Common myeloid progenitor, CD34-positive (primary cell): ENCODE results near the gene SESTD1.

Source experiments
- CTCF ChIA-PET: fragments of 350-600 bp; sonication (Branson Sonifier 250); formaldehyde crosslinking; loops from one replicate; lab custom pipeline; 2021; ENCODE audit warnings: antibody characterized with exemption; lab: Charles Lee
- POLR2A ChIA-PET: fragments of 350-600 bp; sonication (Branson Sonifier 250); formaldehyde crosslinking; loops from one replicate; lab custom pipeline; 2021; ENCODE audit warnings: antibody characterized with exemption; lab: Charles Lee
- DNase-seq, 3 donors: peaks; one replicate each; pipeline versions ENCODE4 v3.0.0 to v3.0.0-alpha.2; 2013
- H3K27ac ChIP-seq, 2 experiments: 1 replicate in 1 of 2; 2 replicates in 1 of 2; pipeline ENCODE4 v1.7.0; 2013; ENCODE audit warnings: inconsistent platforms in 2 of 2, low read length in 2 of 2, mild to moderate bottlenecking in 2 of 2, low read depth in 1 of 2, moderate library complexity in 1 of 2; ENCODE audit not compliant: severe bottlenecking in 2 of 2, insufficient read depth in 1 of 2, poor library complexity in 1 of 2
- H3K27me3 ChIP-seq, 5 experiments: replicated peaks in 2 of 5; 1 replicate in 3 of 5; 2 replicates in 2 of 5; pipeline versions ENCODE4 v1.6.1 to v1.7.0; 2013; ENCODE audit warnings: low read length in 4 of 5, mild to moderate bottlenecking in 2 of 5, moderate library complexity in 2 of 5, inconsistent platforms in 1 of 5; ENCODE audit not compliant: insufficient read depth in 5 of 5, control insufficient read depth in 4 of 5
- H3K36me3 ChIP-seq, 4 experiments: 1 replicate in 2 of 4; 2 replicates in 2 of 4; pipeline versions ENCODE4 v1.6.1 to v1.7.0; 2013; ENCODE audit warnings: low read length in 3 of 4, control low read depth in 1 of 4, mild to moderate bottlenecking in 1 of 4; ENCODE audit not compliant: control insufficient read depth in 4 of 4, insufficient read depth in 4 of 4
- H3K4me1 ChIP-seq, 4 experiments: 1 replicate in 3 of 4; 2 replicates in 1 of 4; pipeline versions ENCODE4 v1.6.1 to v1.7.1; 2013; ENCODE audit warnings: low read length in 3 of 4, mild to moderate bottlenecking in 3 of 4, control low read depth in 1 of 4, inconsistent platforms in 1 of 4, moderate library complexity in 1 of 4; ENCODE audit not compliant: control insufficient read depth in 4 of 4, insufficient read depth in 4 of 4; ENCODE audit errors: control extremely low read depth in 1 of 4
- H3K4me3 ChIP-seq, 7 experiments: 1 replicate in 4 of 7; 2 replicates in 3 of 7; pipeline versions ENCODE4 v1.5.1 to v1.7.0; 2013; ENCODE audit warnings: mild to moderate bottlenecking in 7 of 7, low read length in 6 of 7, moderate library complexity in 6 of 7, inconsistent platforms in 2 of 7, low read depth in 2 of 7, control low read depth in 1 of 7; ENCODE audit not compliant: insufficient read depth in 4 of 7, control insufficient read depth in 1 of 7; ENCODE audit errors: extremely low read depth in 1 of 7
- H3K9me3 ChIP-seq, 5 experiments: 1 replicate in 4 of 5; 2 replicates in 1 of 5; pipeline versions ENCODE4 v1.6.1 to v1.7.1; 2013; ENCODE audit warnings: low read length in 4 of 5, mild to moderate bottlenecking in 2 of 5, inconsistent platforms in 1 of 5, low read depth in 1 of 5, moderate library complexity in 1 of 5; ENCODE audit not compliant: control insufficient read depth in 4 of 5, insufficient read depth in 2 of 5; ENCODE audit errors: control extremely low read depth in 1 of 5
- WGBS: methylation state at CpG from one replicate; pipeline ENCODE4 v1.1.5; 2013; ENCODE audit not compliant: insufficient coverage; 5-methylcytosine and 5-hydroxymethylcytosine counted together

SESTD1 gene

DNA sequence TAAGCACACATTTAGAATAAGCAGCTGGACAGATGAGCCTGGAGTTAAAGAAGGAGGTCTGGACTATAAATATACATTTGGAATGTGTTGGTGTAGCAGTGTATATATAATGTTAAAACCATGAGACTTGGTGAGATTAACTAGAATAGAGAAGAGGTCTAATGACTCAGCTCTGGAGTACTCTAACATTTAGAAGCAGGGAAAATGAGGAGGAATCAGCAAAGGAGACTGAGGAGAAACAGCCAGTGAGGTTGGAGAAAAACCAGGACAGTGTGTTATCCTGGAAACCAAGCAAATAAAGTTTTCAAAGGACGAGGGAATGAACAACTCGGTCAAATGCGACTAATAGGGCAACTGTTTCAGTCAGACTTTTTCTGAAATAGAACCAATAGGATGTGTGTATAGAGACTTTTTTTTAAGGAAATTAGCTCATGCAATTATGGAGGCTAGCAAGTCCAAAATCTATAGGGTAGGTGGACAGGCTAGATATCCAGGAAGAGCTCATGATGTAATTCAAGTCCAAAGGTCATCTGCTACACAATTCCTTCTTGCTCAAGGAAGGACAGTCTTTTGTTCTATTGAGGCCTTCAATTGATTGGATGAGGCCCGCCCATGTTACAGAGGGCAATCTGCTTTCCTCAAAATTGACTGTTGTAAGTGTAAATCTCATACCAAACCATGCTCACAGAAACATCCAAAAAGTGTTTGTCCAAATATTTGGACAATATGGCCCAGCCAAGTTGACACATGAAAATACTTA is 10.8 kb upstream of the SESTD1 start:
- CTCF ChIA-PET, result interaction anchor here (1.5 kb wide), 1 partner anchor 22 kb away, joined by 5 read pairs; no protein-coding TSS in a partner anchor
- Histone ChIP-seq H3K27ac (no peak overlapping the region), H3K4me3 (no peak overlapping the region), H3K36me3 (no peaks in the 10 kb centered on the region), H3K27me3 (no peaks in the 10 kb centered on the region), H3K9me3 (no peaks in the 10 kb centered on the region), H3K4me1 (peaks cover 0 to 6% (median 3%) of the 10 kb centered on the region in 4 experiments)
- 100% methylated on average over 3 of the region's 4 CpGs for WGBS
- no peak for DNase-seq
- POLR2A ChIA-PET, result no interaction called here

DNA sequence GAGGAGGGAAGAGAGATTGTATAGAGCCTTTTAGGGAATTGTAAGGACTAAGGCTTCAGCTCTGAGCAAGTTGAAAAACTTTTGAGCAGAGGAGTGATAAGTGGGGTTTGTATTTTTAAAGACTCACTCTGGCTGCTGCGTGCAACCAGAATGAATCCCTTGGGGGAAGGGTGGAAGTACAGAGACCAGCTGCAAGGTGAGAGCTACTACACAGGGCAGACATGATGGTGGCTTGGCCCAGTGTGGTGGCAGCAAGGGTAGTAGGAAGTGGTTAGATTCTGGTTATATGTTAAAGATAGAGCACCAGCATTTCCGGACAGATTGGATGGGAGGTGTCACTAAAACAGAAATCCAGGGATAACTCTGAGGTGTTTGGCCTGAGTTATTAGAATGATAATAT is 10.1 kb upstream of the SESTD1 start:
- Histone ChIP-seq H3K27ac (no peak overlapping the region), H3K9me3 (no peaks in the 10 kb centered on the region), H3K27me3 (no peaks in the 10 kb centered on the region), H3K4me3 (no peak overlapping the region), H3K4me1 (peaks cover 0 to 6% (median 3%) of the 10 kb centered on the region in 4 experiments), H3K36me3 (no peaks in the 10 kb centered on the region)
- peak in 2 of 3 donors; percentile 57 to 63 for DNase-seq
- 55% methylated on average over 2 of the region's 2 CpGs for WGBS
- POLR2A ChIA-PET, result no interaction called here
- CTCF ChIA-PET, result interaction anchor here (1.5 kb wide), 1 partner anchor 21 kb away, joined by 5 read pairs; no protein-coding TSS in a partner anchor

DNA sequence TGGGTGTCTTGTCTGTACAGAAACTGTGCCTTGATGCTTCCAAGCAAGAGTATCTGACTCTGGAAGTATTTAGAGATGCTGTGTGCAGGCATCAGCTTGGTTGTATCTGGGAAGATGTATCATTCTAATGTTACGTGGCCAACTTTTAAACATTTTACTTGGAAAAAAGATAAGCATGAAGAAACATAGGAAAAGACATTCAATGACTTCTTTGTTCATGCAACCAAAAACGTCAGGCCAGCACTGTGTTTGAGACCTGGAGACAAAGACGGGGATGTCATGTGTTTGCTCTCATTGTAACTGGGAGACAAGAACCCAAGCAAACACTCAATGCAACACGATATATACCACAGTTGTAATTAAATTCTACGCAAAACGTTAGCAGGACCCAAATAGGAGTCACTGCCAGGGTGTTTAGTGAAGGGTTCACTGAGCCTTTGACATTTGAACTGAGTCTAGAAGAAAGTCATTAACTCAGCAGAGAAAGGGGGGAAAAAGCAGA is 8.9 kb upstream of the SESTD1 start:
- ChIA-PET CTCF (interaction anchor here (0.6 kb wide), 1 partner anchor 45 kb away, joined by 3 read pairs; no protein-coding TSS in a partner anchor), POLR2A (no interaction called here)
- DNase-seq, result no peak
- no peaks in the 10 kb centered on the region for H3K27me3 ChIP-seq
- no peaks in the 10 kb centered on the region for H3K9me3 ChIP-seq
- H3K36me3 ChIP-seq, result no peaks in the 10 kb centered on the region
- WGBS, result 97% methylated on average over 5 of the region's 6 CpGs
- peaks cover 0 to 11% (median 4%) of the 10 kb centered on the region in 4 experiments for H3K4me1 ChIP-seq
- H3K27ac ChIP-seq, result no peak overlapping the region
- H3K4me3 ChIP-seq, result no peak overlapping the region

DNA sequence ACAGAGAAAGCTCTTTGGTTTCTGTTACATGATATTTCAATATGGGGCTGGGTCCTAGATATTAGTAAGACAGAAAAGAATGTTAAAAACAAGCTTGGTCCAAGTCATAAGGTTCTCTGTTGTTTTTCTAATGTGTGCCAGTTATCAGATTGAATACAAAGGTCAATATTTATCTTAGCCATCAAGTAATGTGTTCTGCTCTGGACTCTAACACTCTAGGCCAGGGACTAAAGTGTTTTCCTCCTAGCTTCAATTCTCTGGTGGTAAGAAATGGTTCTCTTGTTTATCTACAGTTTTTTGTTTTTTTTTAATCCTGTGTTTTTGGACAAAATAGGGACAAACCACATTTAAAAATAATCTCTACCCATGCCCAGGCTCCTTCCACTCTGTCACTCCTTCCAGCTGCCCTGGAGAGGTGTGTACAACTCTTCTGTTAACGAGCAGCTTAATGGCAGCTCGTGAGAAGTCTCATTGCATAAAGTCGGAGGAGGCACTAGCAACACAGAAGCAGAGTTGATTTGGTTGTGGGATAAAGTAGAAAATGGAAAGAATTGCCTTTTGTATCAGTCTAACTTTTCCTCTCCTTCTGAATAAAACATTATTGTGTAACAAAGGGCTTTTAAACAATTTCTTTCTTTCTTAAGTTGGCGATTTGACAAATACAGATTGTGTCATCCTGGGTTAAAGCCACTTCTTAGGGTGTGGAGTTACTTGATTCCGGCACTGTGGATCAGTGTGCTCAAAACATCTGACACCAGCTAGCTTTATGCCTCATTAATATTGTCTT is 8.0 kb upstream of the SESTD1 start:
- Histone ChIP-seq H3K9me3 (no peaks in the 10 kb centered on the region), H3K27ac (no peak overlapping the region), H3K4me1 (peaks cover 0 to 20% (median 5%) of the 10 kb centered on the region in 4 experiments), H3K36me3 (no peaks in the 10 kb centered on the region), H3K27me3 (no peaks in the 10 kb centered on the region), H3K4me3 (no peak overlapping the region)
- no peak for DNase-seq
- CTCF ChIA-PET, result no interaction called here
- 80% methylated on average over 1 of the region's 5 CpGs for WGBS
- POLR2A ChIA-PET, result no interaction called here

DNA sequence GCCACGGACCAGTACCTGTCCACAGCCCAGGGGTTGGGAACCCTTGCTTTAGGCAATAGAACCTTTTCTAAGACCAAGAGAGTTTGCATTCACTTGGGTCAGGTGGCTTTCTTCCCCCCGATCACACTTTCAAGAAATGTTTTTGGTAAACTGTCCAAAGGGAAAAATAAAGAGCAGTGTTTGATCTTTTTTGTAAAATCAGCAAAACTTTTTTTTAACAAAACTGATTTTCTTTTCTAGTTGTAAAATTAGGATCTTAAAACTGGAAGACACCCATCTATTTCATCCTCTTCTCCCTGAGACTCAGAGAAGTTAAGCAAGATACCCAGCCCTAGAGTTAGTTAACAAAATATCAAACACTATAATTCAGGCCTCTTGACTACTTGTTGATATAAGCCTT is 6.1 kb upstream of the SESTD1 start:
- H3K27me3 ChIP-seq, result no peaks in the 10 kb centered on the region
- no peak overlapping the region for H3K27ac ChIP-seq
- no peak overlapping the region for H3K4me3 ChIP-seq
- CTCF ChIA-PET, result no interaction called here
- H3K4me1 ChIP-seq, result peaks cover 0 to 20% (median 5%) of the 10 kb centered on the region in 4 experiments
- H3K36me3 ChIP-seq, result no peaks in the 10 kb centered on the region
- H3K9me3 ChIP-seq, result no peaks in the 10 kb centered on the region
- whole genome bisulfite sequencing, result no CpG with 5 or more reads among the region's 2 CpGs
- POLR2A ChIA-PET, result no interaction called here
- DNase-seq, result no peak

DNA sequence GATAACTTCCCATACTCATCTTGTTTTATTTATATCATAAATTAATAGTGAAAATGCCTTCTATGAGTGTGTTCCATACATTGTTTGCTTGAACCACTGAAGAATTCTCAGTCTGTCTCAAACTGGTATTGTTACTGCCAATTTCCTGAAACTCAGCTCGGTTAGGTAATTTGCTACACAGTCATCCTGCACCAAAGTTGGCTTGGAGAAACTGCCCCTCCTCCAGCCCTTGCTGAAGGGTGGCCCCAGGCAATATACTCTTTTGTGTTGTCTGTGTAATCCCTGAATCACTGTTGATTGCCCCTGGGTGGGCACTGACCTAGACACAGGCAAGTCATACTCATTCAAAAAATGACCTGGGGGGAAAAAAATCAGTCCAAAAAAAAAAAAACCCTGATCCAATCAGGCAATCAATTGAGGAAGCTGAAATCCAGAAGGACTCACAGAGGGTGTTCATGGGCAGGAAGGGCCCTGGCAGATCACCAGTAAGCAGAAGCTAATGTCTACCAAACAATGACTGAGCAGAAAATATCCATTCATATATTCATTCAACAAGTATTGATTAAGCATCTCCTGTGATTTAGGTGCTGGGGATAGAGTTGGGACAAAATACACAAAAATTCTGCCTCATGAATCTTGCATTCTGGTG is 3.8 kb upstream of the SESTD1 start:
- H3K27ac ChIP-seq, result no peak overlapping the region
- 11% methylated on average over 1 of the region's 1 CpG for WGBS
- DNase-seq, result peak in 2 of 3 donors; percentile 62 to 65

More for the DNA sequence above, 3.8 kb upstream of the SESTD1 start:
- no peaks in the 10 kb centered on the region for H3K27me3 ChIP-seq
- no peaks in the 10 kb centered on the region for H3K9me3 ChIP-seq
- CTCF ChIA-PET, result interaction anchor here (0.6 kb wide), 1 partner anchor 49 kb away, joined by 3 read pairs; no protein-coding TSS in a partner anchor
- H3K4me1 ChIP-seq, result peaks cover 5 to 22% (median 11%) of the 10 kb centered on the region in 4 experiments
- H3K36me3 ChIP-seq, result no peaks in the 10 kb centered on the region
- H3K4me3 ChIP-seq, result no peak overlapping the region
- POLR2A ChIA-PET, result no interaction called here
